Smooth muscle cell of the brain vasculature (primary cell): ENCODE measurements around the gene ABCC11.

Experiments
- DNase-seq: peaks from one replicate; pipeline ENCODE4 v3.0.0-alpha.2; 2012; ENCODE audit warnings: low read depth, low spot score

The ABCC11 gene

DNA sequence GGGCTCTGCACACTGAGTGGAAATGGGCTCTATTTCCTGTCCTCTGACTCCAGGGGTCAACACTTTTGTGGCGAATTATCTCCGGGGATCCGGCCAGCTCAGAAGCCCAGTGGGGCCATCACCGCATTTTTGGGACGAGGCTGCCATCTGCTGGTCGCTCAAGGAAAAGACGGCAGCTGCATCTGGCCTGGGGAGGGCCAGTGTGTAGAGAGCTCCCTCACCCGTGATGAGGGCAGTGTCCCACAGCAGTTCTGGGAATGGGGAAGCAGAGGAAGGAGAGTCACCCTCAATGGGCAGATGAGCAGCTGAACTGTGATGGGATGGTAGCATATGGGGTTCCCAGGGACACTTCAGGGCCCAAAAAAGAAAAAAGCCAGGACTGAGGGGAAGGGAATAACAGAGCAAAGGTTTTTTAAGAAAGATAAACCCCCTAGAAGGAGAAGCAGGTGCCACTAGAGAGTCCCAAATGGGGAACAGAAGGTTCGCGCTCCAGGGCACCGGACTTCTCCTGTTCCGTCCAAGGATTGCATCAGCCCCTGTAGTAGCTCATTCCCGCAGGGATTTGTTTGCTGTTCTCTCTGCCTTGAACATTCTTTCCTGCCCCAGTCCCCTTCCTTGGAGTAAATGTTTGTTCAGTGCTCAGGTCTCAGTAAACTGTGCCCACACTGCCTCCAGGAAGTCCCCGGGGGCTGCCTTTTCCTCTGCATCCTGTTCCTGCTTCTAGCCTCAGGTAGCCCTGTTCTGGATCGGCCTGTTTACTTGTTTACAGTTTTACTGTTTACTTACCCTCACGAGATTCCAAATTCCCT lies 82.2 kb downstream of the ABCC11 start:
- DNase-seq, result peak; percentile 41

DNA sequence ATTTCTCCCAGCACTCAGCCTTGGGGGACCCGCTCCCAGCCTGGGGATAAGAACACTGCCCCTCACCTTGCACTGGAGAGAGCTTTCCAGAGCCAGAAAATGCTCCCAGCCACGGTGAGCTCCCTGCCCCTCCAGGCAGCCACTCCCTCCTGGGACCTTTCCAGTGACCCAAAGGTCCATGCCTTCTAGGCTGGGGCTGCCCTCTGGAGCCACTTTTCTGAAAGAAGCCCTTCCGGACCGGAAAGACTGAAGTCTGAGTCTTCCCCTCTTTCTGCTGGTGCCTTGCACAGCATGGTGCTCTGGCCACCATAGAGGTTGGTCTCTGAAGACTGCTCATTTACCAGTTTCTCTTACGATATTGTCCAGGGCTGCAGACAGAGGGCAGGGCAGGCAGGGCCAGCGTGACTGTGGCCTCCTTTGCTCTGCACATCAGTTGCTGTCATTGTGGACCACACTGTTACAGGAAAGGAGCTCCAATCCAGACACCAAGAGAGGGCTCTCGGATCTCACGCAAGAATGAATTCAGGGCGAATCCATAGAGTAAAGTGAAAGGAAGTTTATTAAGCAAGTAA lies 84.4 kb downstream of the ABCC11 start:
- DNase-seq, result no peak

DNA sequence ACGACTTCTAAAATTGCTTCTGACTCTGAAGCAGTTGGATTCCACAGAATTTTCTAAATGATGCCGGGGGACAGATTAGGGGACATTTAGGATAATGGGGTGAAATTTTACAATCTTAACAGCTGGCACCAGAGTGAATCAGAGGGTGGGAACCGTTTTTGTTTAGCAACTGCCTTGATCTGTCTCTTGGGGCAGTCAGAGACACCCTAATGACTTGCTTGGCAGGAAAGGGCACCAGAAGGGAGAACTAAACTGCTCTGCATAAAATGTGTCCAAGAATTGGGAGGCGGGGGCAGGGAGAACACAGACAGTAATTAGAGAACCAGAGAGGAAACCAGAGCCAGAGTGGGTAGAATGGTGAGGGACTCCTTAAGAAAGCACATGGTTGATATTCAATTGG lies 85.4 kb downstream of the ABCC11 start:
- no peak for DNase-seq

DNA sequence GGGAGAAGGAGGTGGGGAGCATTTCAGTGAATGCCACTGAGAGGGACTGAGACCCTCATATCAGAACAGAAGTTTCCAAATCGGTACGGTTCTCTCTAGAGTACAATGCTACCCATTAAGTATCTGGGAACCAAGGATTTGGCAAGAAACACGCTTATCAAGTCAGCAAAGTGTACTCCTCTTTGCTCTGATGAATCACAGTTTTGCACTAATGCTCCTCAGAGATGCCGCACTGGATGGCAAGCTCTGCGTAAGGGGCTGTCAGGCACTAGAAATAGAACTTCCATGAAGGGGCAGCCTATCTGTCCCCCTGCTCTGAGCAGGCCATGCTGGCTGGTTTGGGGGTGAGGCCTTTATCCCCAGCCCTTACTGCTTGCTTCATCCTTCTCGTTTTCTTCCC lies 86.8 kb downstream of the ABCC11 start:
- no peak for DNase-seq

DNA sequence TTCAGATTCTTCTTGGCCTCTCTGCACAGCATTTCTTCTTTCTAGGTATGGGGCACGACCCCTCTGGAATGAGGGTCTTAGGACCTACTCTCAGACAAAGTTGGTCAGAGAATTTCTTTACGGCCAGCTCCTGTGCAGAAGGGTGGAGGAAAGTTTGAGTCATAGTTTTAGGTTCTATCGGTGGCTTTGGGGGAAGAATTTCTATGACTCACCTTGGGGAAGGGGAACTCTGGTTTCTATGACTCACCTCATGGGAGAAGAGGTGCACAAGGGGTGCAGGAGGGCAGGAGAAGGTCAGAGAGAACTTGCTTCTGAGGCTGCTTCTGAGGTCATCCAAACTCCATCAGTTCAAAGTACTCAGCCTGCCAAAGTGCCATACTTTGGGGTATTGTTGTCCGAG lies 89.0 kb downstream of the ABCC11 start:
- DNase-seq, result no peak

DNA sequence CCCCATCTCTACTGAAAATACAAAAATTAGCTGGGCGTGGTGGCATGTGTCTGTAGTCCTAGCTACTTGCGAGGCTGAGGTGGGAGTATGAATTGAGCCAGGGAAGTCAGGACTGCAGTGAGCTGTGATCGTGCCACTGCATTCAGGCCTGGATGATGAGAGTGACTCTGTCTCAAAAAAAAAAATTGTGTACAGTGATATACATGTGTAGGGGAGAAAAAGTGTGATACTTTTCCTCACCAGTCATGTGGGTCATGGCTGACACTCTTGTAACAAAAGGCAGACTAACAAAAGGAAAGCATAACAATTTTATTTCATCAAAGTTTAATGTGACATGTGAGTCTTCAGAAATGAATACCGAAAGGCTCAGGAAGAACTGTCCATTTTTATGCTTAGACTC lies 89.5 kb downstream of the ABCC11 start:
- DNase-seq, result no peak

DNA sequence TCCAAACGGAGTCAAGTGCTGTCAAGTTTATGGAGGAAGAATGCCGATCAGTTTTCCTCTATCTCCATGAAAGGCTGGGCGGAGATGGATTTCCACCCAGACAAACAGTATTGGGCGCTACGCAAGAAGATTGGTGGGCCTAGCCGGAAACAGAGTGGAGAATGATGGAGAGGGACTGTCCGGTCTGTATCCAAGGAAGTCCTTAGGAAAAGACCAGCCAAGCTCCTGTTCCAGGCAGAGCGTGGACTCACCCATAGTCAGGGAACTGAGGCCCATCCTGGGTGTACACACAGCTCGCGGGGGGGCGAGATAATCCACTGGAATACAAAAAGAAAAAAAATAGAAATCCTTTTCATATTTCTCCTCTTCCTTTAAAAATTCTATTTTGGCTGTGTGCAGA lies 90.0 kb downstream of the ABCC11 start:
- DNase-seq, result no peak

DNA sequence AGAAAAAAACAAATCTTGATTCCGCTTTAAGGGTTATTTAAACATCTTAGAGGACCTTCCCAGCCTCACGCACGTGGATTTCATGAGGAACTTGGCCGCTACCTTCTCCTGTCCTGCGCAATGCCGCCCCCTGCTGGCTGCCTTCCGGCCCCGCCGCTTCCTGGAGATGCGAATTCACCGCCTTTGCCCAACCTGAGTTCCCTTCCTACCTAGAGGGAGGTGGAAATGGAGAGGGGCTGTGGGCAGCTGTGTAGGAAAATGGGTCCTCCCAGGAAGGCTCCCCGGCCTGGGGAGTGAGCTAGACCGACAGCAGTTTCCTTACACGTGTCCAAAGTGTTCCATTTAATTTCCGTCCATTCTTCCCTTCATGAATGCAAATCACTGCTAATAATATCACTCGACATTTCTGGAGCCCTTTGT lies 90.5 kb downstream of the ABCC11 start:
- DNase-seq, result peak; percentile 67

DNA sequence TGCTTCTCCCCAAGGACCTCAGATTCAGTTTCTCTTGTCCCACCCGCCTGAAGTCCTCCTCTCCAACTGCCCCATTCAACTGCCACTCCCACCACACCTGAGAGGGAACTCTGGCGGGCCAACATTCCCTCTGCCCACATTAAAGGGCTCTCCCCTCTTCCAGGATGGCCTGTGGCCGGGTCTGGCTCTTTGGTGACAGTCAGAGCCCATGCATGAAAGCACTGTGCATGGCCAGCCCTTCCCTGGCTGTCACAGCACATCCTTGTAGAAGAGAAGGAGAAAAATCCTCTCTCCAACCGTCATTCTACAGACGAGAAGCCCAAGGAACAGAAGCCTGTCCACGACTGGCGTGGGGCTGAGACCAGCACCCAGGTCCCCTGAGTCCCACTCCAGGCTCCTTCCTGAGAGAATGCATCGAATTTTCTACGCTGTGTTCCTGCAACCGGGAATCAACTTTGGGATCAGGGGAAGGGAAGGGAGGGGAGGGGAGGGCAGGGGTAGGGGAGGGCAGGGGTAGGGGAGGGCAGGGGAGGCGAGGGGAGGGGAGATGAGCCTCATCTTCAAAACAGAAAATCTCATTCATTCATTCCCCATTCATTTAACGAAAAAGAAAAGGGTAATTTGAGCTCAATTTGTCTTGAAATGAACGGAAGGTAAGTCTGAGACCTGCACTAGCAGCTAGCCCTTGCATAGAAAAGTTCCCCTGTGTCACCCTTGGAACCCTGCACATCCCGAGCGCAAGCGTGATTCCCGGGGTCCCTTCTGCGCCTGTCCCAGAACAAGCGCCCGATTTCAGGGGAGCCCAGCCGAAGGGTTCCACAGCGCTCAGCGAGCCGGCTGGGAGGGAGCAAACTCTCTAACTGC lies 91.2 kb downstream of the ABCC11 start, which contains the start of gene ABCC12:
Gene ABCC12, minus strand, starts transcription at position 68 of the 864 bp plus-strand sequence. CDS start 9,569 bp downstream, outside the sequence.
- no peak for DNase-seq

DNA sequence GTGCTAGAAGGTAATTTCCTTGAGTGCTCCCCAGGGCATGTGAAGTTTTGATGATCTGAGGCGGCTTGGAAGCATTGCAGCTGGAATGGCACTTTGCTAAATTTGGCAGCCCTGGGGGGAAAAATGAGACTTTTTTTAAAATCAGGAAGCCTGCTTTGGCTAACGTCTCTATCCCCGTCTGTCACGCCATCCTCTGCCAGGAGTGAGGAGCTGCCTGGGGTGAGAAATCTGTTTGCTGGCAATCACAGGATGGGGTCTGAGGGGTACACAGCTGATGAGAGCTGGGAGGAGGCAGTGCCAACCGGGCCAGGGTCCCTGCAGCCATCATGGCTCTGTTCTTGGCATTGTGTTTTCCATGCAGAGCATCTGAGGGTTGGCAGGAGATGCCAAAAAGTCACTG lies 93.6 kb downstream of the ABCC11 start:
- no peak for DNase-seq

DNA sequence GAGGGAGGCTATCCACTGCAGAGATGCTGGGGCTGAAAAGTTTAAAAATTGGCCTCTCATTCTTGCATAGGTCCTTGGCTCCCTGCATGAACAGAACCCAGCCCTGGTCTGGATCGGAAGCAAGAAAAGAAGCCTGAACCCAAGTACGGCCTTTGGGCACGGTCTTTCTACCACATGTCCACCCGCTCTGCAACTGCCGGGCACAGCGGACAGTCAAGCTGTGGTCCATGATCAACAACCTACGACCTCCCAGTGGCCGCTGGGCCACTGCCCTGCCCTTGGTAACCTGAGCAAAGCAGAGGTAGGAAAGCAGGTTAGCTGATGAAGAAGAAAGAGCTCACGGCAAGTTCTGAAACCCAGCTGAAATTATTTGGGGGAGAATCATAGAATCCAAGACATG lies 95.1 kb downstream of the ABCC11 start:
- DNase-seq, result no peak

DNA sequence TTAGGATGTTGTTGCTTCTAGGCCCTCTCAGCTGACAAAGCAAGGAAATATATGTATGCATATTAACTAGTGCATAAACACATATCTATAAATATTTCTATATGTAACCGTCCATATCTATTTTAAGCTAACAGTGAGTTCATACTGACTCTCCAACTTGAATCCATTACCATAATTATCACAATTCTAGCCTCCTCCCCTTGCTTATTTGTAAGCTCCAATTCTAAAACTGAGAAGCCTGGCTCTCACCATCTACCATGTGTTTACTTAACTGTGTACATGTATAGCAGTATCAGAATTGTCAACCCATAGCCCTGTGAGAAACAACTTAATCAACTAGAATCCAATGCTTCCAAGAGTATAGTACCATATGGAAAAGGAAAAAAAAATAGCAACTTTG lies 96.6 kb downstream of the ABCC11 start:
- no peak for DNase-seq

DNA sequence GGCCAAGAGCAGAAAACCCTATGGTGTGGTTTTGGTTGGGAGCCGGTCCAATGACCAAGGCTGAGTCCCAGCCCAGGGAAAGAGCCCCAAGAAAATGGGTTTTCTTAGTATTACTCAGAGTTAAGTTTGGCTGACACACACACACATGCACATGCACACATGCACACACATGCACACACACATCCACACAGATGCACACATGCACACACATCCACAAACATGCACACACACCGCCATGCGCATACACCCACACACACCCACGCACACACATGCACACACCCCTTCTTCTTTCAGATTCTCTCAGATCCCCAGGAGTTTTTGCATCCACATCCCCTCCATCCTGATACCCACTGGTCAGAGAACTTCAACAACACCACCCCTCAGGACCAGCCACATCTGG lies 100.6 kb downstream of the ABCC11 start:
- no peak for DNase-seq

DNA sequence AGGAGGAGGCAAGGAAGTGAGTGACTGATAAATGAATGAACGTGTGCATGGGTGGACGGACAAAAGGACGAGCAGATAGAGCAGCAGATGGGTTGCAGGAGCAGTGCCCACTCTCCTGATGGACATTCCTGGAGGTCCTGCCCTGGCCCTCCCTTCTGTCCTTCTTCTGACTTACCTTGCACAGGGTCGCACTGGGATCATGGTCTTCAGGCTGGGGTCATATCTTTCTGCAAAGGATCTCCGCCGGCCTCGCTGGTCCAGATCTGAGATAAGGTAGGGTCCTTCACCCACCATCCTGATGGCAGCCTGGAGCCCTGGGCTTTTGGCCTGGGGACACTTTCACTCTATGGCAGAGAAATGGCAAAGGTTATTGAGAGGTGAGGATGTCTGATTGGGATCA lies 101.2 kb downstream of the ABCC11 start:
- no peak for DNase-seq

DNA sequence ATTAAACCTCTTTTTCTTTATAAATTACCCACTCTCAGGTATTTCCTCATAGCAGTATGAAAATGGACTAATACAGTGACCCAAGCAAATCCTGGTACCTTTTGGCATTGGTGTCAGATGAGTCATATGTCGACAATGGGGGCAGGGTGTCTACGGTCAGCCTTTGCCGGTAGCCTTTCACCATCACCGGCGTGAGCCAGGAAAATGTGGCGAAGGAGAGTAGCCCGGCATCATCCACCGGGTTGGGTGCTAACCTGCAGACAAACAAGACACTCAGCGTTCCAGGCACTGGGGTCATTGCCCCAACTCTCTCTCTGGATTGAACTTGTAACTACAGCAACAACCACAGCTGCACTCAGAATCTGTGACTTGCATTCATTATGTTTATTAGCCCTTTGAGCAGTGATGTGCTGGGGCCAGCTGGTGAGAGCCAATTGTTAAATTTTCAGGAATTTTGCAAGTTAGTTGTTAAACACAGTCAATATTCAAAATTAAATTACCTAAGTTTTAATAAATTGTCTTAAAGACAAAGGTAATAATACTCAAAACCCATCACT lies 103.4 kb downstream of the ABCC11 start:
- no peak for DNase-seq

DNA sequence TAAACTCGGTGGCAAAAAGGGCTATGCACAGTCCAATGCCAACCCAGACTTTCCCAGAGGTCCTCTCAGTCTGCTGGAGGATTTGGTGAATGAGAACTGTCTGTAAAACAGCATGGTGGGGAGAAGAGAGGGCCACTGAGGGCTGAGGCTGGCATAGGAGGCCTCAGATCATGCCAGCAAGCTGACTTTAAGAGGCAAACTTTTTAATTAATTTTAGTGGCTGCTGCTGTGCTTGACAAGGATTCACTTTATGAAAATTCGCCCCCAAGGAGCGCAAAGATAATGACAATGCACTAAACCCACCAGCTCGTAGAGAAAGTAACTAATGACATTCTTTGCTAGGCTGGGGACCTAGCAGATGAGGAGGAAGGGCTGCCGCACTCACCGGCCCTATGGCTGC lies 106.5 kb downstream of the ABCC11 start:
- no peak for DNase-seq

DNA sequence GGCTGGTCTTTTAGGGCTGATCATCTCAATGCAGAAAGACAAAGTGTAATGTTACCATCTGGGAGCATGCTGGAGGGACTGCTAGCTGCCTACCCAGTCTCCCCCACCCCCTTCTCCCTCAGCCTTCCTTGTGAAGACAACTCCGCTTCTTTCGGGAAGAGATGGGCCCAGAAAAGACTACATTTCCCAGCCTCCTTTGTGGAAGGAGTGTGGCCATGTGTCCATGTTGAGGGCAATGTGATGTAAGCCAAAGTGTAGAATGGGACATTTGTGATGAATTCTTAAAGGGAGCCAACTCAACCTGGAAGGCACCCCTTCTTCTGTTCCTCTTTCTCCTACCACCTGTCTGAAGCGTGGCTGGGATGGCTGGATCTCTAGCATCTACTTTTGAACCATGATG lies 107.8 kb downstream of the ABCC11 start:
- no peak for DNase-seq

DNA sequence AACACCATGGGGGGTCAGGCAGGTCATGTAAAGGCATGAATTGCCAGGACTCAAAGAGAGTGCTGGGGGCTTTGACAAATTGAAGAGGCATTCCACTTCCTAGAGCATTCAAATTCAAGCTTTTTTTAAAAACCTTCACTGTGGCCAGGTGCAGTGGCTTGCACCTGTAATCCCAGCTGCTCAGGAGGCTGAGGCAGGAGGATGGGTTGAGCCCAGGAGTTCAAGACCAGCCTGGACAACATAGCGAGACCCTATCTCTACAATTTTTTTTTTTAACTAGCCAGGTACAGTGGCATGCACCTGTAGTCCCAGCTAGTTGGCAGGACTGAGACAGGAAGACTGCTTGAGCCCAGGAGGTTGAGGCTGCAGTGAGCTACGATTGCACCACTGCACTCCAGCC lies 108.8 kb downstream of the ABCC11 start:
- DNase-seq, result no peak

DNA sequence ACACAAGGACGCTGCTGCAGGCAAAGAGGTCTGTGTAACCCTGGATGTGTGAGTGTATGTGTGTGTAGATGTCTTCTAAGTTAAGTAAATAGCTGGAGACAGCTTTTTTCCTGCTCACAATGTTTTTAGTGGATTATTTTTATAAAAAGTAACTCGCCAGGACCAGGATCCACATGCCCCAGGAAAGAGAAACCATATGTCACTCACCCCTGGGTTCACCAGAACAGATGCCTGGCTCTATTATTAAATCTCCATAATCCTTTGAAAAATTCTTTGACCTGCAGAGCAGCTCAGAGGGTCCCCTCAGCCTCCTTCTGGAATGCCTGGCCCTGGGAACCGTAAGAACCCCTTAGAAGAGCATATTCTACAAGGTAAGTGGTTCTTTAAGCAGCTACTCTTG lies 109.5 kb downstream of the ABCC11 start:
- DNase-seq, result no peak

DNA sequence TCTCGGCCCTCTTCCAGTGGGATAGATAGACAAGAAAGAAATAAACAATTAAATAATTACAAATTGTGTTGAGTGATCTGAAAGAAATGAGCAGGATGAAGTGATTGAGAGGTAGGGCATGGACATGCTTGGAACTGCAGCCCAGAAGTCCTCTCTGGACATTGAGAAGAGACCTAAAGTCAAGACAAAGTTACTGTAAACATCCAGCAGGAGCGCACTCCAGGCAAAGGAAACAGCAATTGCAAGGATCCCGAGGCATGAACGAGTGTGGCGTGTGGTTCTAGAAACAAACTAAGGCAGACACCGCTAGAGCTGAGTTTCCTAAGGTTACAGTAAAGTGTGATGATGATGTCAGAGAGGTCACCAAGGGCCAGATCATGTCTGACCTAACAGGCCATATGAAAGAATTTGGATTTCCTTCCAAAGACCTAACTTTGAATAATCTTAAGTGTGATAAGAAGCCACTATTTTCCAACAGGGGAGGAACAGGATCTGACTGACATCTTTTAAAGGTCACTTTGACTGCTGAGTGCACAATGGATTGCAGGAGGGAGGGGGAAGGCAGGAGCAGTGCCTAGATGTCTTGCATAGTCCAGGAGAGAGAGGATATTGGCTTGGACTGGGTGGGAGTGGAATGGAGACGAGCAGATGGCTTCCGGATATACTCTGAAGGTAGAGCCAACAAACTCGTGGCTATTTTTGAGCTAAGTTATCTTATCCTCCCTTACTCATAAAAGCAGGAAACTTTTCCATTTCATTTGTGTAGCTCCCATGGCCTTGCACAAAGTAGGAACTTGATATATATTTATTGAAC lies 110.6 kb downstream of the ABCC11 start:
- DNase-seq, result no peak

DNA sequence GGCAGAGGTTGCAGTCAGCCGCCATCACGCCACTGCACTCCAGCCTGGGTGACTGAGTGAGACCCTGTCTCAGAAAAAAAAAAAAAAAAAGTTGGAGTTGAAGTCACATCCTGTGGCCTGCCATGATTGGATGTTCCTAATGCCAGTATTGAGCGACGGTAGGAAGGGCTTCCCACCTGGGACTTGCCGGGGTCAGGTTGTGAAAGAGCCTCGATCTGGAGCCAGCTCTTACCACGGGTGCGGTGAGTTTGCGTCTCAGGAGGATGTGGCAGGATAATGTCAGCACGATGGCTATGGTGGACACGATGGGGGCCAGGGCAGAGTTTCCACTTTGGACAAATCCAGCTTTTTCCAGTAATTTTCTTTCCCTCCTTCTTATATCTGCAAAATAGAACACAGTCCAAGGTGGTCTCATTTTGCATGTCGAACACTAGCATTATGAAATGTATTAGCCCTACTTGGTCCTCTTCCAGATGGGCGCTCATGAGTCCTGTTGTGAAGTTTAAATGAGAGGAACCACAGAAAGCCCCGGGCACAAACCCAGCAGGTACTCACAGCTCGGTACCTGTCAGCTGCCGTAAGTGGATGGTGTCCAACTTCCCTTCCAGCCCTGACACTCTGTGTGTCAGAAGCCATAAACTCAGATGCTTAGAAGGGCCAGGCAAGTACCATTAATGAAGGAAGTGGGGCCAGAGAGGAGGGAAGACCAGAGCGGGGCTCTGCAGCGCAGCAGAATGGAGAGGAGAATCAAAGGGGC lies 113.7 kb downstream of the ABCC11 start:
- DNase-seq, result no peak
